ENCODE results near the gene APOC4.
A peak's percentile ranks its signal among the peaks of the same experiment; 100 is the strongest.
"Not testable (repeated sequence)": the region's sequence is repeated elsewhere in the genome, so short reads cannot be mapped to it uniquely, and the experiment has no call there.

The APOC4 gene

DNA sequence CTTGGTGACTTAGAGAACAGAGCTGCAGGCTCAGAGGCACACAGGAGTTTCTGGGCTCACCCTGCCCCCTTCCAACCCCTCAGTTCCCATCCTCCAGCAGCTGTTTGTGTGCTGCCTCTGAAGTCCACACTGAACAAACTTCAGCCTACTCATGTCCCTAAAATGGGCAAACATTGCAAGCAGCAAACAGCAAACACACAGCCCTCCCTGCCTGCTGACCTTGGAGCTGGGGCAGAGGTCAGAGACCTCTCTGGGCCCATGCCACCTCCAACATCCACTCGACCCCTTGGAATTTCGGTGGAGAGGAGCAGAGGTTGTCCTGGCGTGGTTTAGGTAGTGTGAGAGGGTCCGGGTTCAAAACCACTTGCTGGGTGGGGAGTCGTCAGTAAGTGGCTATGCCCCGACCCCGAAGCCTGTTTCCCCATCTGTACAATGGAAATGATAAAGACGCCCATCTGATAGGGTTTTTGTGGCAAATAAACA, 17.8 kb upstream of the APOC4 start:
- DNase-seq, result no peak

DNA sequence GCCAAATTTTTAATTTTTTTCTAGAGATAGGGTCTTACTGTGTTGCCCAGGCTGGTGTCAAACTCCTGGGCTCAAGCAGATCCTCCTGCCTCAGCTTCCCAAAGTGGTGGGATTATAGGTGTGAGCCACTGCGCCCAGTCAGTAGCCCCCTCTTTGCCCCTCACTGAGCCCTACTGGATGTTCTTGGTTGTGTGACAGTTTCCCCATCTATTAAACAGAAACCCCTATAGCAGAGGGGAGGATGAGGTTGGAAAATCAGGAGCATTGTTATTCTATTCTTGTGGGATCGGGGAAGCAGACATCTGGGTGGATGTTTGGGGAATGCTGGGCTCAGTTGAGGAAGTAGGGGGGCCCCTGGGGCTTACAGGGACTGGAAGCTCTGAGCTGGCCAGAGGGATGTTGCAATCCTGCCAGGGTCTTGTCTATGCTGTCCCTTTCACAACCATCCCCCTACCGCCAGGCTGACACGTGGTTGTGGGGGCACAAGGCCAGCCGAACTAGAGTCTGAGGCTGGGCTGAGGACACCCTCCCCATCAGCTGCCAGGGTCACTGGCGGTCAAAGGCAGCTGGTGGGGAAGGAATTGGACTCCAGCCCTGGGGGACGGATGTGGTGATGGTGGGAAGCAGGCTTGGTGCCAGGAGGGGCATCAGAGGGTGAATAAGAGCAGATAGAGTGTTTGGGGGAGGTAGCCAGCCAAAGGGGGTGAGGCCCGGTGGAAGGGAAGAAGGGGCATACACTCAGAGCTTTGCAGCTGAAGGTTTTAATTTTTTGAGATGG, 16.7 kb upstream of the APOC4 start:
- DNase-seq, result no peak

DNA sequence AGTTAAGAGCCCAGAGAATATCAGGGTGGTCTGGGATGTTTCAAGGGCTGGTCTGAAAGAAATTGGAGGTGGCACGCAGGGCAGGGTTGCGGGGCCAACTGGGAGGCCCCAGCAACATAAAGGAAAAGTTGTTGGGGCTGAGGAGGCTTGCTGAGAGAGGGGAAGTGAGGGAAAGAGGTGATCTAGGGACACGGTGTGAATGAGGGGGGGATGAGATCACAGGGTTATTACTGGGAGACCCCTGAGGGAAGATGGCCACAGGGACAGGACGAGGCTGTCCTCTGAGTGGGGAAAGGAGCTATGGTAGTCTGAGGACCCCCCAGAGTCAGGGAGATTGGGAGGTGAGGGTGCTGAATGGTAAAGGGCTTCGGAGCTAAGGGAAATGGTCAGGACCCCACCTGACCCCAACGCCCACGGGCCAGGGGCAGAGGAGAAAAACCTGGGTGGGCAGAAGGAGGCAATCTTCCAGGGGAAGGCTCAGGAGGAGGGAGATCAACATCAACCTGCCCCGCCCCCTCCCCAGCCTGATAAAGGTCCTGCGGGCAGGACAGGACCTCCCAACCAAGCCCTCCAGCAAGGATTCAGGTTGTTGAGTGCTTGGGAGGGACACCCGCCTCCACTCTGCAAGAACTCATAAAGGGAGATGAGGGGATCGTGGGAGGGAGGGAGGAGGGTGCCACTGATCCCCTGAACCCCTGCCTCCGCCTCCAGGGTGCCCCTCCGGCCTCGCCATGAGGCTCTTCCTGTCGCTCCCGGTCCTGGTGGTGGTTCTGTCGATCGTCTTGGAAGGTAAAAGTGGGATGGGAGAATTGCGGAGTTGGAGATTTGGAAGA, 15.6 kb upstream of the APOC4 start:
- DNase-seq, result not testable (repeated sequence)

DNA sequence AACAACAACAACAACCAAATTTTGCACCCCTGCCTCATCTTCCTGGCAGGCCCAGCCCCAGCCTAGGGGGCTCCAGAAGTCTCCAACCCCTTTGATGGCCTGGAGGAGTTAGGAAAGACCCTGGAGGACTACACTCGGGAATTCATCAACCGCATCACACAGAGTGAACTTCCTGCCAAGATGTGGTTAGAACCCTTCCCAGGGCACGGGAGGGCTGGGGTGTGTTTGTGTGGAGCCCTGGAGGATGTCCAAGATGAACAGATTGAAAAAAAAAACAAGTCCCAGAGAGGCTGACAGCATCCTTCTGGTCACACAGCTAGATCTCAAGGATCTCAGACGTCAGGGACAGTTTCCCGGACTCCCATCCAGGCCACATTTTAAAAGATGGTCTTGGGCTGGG, 14.3 kb upstream of the APOC4 start:
- no peak for DNase-seq

DNA sequence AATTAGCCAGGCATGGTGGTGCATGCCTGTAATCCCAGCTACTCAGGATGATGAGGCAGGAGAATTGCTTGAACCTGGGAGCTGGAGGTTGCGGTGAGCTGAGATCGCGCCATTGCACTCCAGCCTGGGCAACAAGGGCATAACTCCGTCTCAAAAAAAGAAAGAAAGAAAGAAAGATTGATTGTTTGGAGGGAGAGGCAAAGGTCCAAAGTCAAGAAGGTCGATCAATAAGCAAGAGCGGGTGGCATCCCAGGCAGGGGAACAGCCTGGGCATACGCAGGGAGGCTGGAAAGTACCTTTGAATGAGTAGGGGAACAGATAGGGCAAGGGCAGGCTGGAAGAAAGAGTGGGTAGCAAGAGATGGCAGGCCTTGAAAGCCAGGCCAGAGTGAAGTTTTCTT, 11.9 kb upstream of the APOC4 start:
- DNase-seq, result no peak

DNA sequence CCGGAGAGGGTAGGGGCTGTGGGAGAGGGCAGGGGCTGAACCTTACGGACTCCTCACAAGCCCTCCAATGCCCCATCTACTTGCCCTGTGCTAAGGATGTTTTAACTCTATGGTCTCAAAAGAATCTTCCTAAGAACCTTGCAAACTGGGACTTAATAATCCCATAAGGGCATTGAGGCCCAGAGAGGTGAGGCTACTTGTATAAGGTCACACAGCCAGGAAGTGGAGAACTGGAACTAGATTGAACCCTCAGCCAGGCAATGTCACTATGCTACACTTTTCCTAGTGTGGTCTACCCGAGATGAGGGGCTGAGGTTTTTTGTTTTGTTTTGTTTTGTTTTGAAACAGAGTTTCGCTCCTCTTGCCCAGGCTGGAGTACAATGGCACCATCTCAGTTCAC, 10.5 kb upstream of the APOC4 start:
- DNase-seq, result no peak

DNA sequence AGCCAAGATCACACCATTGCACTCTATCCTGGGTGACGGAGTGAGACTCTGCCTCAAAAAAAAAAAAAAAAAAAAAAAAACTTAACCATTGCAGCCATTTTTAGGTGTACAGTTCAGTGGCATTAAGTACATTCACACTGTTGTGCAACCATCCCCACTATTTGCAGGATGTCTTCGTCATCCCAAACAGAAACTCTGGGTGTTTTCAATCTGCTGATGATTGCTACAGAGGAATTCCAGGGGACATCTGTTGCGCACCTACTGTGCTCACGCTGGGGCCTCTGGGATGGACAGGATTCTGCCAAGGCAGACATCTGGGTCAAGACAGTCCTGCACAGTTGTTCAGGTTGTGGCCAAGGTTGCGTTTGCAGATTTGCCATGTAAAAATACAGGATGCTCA, 2.4 kb upstream of the APOC4 start:
- DNase-seq, result no peak

DNA sequence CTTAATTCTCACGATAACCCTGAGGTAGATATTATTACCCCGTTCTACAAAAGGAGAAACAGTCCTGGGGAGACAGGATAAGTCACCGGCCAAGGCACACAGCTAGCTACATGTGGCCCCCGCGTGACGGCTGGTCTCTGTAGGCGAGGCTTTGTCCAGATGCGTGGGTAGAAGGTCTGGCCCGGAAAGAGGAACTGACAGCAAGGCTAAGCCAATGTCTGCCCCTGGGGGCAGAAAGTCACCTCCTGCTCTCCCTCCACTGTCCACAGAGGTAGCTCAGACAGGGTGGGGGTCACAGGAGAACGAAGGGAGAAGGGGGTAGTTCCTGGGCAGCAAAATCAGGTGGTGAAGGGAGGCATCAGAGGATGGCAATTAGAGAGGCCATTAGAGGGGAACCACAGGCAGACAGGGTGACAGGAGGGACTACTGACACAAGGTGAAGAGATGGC, 1.8 kb downstream of the APOC4 start:
- DNase-seq, result no peak

DNA sequence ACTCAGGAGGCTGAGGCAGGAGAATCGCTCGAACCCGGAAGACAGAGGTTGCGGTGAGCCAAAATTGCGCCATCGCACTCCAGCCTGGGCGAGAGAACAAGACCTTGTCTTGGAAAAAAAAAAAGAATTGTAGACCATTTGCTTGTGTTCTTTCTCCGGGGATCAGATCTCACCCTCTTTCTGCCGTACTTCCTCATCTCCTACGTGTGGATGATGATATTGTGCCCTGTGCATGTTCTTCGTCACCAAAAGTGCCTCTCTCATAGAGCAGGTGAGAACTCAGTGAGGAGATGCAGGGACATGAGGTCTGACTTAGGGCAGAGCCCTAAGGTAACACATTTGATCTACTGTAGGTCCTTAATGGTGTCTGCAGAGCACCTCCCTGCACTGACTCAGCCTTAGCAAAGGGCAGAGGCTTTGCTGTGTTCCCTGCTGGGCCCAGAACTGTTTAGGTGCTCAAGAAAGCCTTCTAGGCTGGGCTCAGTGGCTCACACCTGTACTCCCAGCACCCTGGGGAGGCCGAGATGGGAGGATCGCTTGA, 5.1 kb downstream of the APOC4 start:
- DNase-seq, result no peak

DNA sequence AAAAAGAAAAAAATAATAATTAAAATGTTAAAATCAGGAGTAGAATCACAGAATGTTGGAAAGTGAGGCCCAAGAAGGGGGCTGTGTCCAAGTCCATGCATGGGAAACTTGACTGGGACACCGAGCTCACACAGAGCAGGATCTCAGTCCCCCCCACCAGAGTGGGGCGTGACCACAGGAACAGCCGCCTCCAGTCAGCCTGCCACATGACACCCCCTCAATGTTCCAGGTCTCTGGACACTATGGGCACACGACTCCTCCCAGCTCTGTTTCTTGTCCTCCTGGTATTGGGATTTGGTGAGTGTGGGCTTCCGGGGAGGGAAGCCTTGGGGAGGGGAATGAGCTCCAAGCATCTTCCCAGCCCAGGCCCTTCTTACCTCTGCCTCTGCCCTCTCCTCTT, 6.2 kb downstream of the APOC4 start:
- no peak for DNase-seq

DNA sequence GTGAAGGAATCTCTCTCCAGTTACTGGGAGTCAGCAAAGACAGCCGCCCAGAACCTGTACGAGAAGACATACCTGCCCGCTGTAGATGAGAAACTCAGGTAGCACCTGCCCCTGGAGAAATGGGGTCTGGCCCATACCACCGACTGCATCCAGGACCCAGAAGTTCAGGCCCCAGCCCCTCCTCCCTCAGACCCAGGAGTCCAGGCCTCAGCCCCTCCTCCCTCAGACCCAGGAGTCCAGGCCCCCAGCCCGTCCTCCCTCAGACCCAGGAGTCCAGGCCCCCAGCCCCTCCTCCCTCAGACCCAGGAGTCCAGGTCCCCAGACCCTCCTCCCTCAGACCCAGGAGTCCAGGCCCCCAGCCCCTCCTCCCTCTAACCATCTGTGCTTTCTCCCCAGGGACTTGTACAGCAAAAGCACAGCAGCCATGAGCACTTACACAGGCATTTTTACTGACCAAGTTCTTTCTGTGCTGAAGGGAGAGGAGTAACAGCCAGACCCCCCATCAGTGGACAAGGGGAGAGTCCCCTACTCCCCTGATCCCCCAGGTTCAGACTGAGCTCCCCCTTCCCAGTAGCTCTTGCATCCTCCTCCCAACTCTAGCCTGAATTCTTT, 6.8 kb downstream of the APOC4 start:
- DNase-seq, result no peak

DNA sequence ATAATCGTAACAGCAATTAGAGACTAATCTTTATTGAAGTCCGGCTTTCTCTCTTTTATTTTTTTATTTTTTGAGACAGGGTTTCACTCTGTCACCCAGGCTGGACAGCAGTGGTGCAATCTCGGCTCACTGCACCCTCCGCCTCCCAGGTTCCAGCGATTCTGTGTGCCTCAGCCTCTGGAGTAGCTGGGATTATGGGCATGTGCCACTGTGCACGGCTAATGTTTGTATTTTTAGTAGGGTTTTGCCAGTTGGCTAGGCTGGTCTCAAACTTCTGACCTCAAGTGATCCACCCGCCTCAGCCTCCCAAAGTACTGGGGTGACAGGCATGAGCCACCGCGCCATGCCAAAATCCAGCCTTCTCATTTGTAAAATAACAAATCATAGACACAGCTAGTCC, 7.5 kb downstream of the APOC4 start:
- DNase-seq, result no peak

DNA sequence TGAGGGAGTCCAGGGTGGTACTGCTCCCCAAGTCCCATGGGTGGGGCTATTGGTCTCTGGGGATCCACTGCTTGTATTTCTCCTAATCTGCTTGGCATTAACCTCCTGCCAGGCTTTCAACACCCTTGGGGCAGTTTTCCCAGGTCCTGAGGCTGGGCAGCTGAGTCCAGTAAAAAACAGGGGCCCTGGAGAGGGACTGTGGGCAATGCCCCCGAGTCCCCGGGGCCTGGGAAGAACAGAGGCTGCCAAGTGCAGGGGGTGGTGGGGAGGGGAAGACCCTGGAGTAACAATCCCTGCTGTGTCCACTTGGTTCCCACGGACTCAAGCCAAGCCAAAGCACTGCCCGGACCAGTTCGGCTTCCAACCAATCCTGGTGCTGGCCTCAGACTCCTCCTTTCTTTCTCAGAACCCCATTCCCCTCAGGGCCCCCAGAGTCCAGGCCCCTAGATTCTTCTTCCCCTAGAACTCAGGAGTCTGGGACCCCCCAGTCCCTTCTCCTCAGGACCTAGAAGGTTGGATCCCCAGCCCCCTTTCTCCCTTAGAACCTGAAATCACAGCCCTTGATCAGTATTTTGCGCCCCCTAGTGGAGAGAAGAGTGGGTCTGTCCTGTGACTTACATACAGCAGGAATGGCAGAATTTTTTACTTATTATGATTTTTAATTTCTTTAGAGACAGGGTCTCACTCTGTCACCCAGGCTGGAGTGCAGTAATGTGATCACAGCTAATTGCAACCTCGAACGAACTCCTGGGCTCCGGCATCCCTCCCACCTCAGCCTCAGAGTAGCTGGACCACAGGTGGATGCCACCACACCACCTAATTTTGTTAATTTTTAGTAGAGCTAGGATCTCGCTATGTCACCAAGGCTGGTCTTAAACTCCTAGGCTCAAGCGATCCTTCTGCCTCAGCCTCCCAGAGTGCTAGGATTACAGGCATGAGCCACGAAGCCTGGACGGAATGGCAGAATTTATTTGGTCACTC, 9.4 kb downstream of the APOC4 start:
- DNase-seq, result peak; percentile 51

DNA sequence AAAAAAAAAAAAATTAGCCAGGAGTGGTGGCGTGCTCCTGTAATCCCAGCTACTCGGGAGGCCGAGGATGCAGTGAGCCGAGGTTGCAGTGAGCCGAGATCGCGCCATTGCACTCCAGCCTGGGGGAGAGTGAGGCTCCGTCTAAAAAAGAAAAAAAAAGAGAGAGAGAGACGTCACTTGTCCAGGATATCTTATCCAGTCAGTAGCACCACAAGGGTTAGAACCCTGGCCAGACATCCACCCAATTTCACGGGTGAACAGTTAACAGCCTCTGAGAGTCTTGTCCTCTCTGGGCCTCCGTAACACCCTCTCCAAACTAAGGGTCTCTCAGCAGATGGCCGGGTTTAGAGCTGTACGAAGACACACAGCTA, 12.2 kb downstream of the APOC4 start:
- DNase-seq, result no peak

DNA sequence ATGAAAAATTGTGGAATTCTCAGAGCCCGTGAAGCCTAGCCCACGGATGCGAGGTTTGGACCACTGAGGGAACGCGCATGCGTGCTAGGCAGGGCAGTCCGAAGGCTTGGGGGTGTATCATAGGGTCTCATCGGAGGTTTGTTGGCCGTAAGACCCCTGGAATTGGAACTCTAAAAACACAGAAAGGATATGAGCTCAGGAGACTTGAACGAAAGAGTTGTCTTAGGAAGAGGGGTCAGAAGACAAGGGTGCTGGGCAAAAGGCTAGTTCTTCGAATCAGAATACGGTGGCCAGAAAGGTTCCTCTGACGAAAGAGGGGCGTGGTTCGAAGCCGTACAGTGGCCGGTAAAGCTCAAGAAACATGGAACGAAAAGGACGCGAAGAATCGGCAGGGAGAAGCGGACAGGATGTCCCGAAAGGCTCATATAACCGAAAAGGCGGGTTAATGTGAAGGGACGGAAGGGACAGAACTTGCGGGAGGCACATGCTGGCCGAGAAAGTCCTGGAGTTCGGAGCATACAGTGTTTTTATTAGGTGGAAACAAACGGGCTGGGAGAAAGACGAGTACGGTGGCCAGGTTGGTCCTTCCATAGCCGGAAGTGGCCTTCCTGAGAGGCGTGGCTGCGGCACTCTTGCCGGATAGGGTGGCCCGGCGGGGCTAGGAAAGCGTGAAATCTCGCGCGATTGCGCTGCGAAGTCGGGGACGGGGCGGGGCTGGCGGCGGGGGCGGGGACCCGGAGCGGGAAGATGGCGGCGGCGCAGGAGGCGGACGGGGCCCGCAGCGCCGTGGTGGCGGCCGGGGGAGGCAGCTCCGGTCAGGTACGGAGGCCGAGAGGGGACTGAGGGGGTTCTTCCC, 12.8 kb downstream of the APOC4 start, which contains the start of gene CLPTM1:
Gene CLPTM1, plus strand, starts transcription at position 732 of the 856 bp plus-strand sequence. Its CDS starts 16 bp downstream, at position 748.
- DNase-seq, result peak; percentile 97

DNA sequence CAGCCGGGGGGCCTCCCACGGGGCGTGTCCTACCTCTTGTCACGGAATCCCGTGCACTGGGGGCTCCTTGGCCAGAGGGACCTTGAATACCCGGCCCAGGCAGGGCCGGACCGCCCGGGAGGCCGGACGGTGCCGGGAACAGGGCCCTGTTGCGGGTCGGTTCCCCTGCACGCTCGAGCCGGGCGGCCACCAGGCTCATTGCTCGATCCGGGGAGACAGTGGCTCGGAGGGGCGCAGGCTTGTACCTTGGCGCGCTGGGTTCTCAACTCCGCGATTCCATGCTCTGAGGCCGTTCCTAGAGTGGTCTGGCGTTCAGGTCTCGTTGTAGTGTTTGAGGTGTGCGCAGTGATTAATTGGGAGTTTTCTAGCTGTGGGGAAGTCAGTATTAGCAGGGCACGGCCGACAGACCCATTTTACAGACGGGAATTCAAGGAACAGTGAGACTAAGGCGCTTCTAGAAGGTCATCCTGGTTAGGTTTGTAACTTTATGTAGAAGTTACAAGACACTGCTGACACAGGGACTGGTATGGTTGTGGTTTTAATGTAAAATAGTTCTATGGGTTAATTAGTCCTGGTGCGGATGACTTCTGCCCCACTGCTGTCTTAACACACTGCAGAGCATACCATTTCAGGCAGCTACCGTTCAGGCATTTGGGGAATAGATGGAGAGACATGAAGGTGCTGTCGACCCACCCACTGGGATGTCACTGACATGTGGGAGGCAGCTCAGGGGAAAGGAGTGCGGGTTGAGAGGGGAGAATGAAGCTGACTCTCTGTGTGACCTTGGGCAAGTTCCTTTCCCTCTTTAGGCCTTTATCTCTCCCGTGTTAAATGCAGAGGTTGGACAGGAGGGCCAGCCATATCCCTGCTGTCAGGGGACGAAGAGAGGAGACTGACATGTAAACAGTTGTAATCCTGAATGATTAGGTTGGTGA, 13.7 kb downstream of the APOC4 start:
- no peak for DNase-seq

DNA sequence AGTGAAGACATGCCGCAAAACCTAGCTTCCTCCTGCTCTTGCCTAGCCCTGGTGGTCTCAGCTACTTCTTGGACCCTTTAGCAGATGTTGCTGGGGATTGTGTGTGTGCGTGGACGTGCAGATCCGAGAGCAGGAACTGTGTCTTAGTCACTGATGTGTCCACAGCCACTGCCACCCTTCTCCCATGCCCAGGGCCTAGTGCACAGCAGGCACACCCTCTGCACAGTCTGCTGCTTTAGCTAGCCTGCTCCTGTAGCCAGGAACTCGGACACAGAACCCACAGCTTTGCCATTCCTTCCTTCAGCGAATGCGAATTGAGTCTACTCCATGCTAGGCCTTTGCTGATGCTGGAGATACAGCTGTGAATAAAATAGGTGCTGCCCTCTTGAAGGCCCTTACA, 15.5 kb downstream of the APOC4 start:
- no peak for DNase-seq

DNA sequence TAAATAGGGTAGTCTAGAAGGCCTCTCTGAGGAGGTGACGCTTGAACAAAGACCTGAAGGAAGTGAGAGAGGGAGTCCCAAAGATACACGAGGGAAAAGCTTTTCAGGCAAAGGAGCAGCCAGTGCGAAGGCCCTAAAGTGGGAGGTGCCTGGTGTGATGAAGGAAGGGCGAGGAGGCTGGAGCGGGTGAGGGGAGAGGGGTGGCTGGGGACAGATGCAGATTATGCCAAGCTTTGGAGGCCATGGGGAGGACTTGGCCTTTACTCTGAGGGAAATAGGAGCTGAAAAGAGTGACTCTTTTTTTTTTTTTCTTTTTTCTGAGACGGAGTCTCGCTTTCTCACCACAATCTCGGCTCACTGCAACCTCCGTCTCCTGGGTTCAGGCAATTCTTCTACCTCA, 16.1 kb downstream of the APOC4 start:
- DNase-seq, result no peak

DNA sequence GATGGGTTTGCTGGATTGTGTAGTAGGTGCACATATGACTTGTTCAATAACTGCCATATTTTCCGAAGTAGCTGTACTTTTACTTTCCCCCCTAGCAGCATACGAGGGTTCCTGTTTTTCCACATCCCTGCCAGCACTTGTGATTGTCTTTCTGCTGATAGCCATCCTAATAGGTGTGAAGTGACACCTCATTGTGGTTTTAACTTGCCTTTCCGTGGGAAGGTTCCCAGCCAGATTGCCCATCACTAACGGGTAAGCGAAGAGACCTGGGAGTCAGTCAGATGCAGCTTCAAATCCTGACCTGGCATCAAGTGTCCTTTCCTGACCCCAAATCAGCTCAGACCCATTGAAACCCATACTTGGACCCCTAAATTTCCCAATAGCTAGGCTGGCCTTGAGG, 17.7 kb downstream of the APOC4 start:
- DNase-seq, result no peak
